Erythroblast (primary cell): Measurements from ENCODE around the gene DNPEP.

ENCODE experiments used
- GATA1 ChIP-seq: IDR thresholded peaks from 2 replicates; pipeline ENCODE4 v1.6.1; 2011; ENCODE audit warnings: low read depth, mild to moderate bottlenecking, control low read depth, low read length, moderate library complexity
- POLR2A ChIP-seq: IDR thresholded peaks from 2 replicates; pipeline ENCODE4 v1.6.1; 2011; ENCODE audit warnings: mild to moderate bottlenecking, low read length

DNA sequence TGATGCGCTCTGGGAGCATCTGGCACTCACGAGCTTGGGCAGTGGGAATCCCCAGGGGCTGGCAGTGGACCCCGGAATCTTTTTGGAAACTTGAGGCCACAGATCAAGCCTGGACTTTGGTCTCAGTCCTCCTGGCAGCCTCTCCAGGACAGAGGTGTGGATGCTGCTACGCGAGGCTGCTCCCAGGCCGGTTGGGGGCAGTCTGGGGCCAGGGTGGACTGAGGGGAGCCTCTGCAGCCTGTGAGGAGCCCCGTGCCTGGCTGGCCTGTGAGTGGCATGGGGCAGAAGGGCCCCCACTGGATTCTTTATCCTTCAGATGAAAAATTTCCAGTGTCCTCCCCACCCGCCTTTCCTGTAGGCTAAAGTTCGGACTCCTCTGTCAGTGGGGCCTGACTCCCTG, 17.7 kb upstream of the DNPEP start:
- TF ChIP-seq POLR2A (no peak), GATA1 (no peak)
